ENCODE measurements around the gene ACSL5. TPM values are rescaled to one million over a fixed set of nuclear protein-coding genes. Genes with fewer than 3 reads are reported as not detected.
"Not testable (repeated sequence)": the region's sequence is repeated elsewhere in the genome, so short reads cannot be mapped to it uniquely, and the experiment has no call there.

ACSL5 gene
- total RNA-seq, 2 experiments from 2014 or later: 25.3 to 25.4 TPM

- Histone ChIP-seq H3K4me1 (ENCODE audit: insufficient read depth, low read length, poor library complexity, severe bottlenecking) (peaks cover 8% of the 10 kb centered on the region), H3K27ac (ENCODE audit: low read depth, low read length, poor library complexity, severe bottlenecking) (no peak overlapping the region), H4K20me1 (ENCODE audit: insufficient read depth, low read length) (no peaks in the 10 kb centered on the region), H2AFZ (ENCODE audit: low read length) (no peak overlapping the region), H3K4me3 (ENCODE audit: low read depth, low read length, poor library complexity, severe bottlenecking) (no peak overlapping the region), H3K9me2 (ENCODE audit: insufficient read depth, low read length) (no peaks in the 10 kb centered on the region; the same call in 1 of the 2 replicates), H3K4me2 (ENCODE audit: low read length) (no peak overlapping the region), H3K36me3 (ENCODE audit: insufficient read depth, low read length) (peaks cover 19% of the 10 kb centered on the region), H3K79me2 (ENCODE audit: insufficient read depth, low read depth, low read length) (peaks cover 5% of the 10 kb centered on the region; the same call in 1 of the 2 replicates), H3K9me3 (ENCODE audit: low read length) (no peaks in the 10 kb centered on the region)
- intact Hi-C loops (cut with micrococcal nuclease; ENCODE audit: unreplicated experiment): no loop called here
- TF ChIP-seq EZH2phosphoT487 (IDR thresholded peaks at IDR 0.05; ENCODE audit: borderline replicate concordance, low read depth, low read length): no peak
- no peak for TF ChIP-seq CTCF (conservative IDR thresholded peaks at IDR 0.05; ENCODE audit: low read length)
- ChIA-PET CTCF (ENCODE audit: unreplicated experiment) (interaction anchor here (1.6 kb wide), 1 partner anchor 9 kb away, joined by 4 read pairs; no protein-coding TSS in a partner anchor), POLR2A (interaction anchor here (0.7 to 1.1 kb wide), 3 partner anchors 10 to 75 kb away, joined by 3 to 5 read pairs (median 4); no protein-coding TSS in a partner anchor)
- no TSS peak for BruUV-seq (replicated peaks)
- DNase-seq (ENCODE audit: low spot score): no peak
These were observed 11.3 kb downstream of the ACSL5 start for GRCh38 chr10:112385201-112385600.

GRCh38 chr10:112388056-112388455 is 14.1 kb downstream of the ACSL5 start:
- intact Hi-C loops (cut with micrococcal nuclease; ENCODE audit: unreplicated experiment); H3K4me3 ChIP-seq (ENCODE audit: low read depth, low read length, poor library complexity, severe bottlenecking); H3K4me1 ChIP-seq (ENCODE audit: insufficient read depth, low read length, poor library complexity, severe bottlenecking); H4K20me1 ChIP-seq (ENCODE audit: insufficient read depth, low read length); BruUV-seq (replicated peaks); DNase-seq (ENCODE audit: low spot score); H3K9me2 ChIP-seq (ENCODE audit: insufficient read depth, low read length); H2AFZ ChIP-seq (ENCODE audit: low read length); H3K27ac ChIP-seq (ENCODE audit: low read depth, low read length, poor library complexity, severe bottlenecking); H3K79me2 ChIP-seq (ENCODE audit: insufficient read depth, low read depth, low read length); H3K4me2 ChIP-seq (ENCODE audit: low read length); CTCF ChIA-PET (ENCODE audit: unreplicated experiment); H3K36me3 ChIP-seq (ENCODE audit: insufficient read depth, low read length); H3K9me3 ChIP-seq (ENCODE audit: low read length): not testable (repeated sequence)
- POLR2A ChIA-PET: interaction anchor here (1.2 to 1.3 kb wide), 3 partner anchors 23 to 37 kb away, joined by 3 to 8 read pairs (median 3); no protein-coding TSS in a partner anchor

- no peak for DNase-seq (ENCODE audit: low spot score)
- H3K4me1 ChIP-seq (ENCODE audit: insufficient read depth, low read length, poor library complexity, severe bottlenecking): peaks cover 8% of the 10 kb centered on the region
- no peak overlapping the region for H3K4me3 ChIP-seq (ENCODE audit: low read depth, low read length, poor library complexity, severe bottlenecking)
- H2AFZ ChIP-seq (ENCODE audit: low read length): no peak overlapping the region
- ChIA-PET POLR2A (interaction anchor here (0.6 to 1.3 kb wide), 2 partner anchors 36 to 1447 kb away, joined by 4 to 8 read pairs; no protein-coding TSS in a partner anchor), CTCF (ENCODE audit: unreplicated experiment) (no interaction called here)
- H3K9me3 ChIP-seq (ENCODE audit: low read length): no peaks in the 10 kb centered on the region
- H3K27ac ChIP-seq (ENCODE audit: low read depth, low read length, poor library complexity, severe bottlenecking): no peak overlapping the region
- H3K4me2 ChIP-seq (ENCODE audit: low read length): no peak overlapping the region
- intact Hi-C loops (cut with micrococcal nuclease; ENCODE audit: unreplicated experiment): no loop called here
- no peaks in the 10 kb centered on the region for H4K20me1 ChIP-seq (ENCODE audit: insufficient read depth, low read length)
- H3K79me2 ChIP-seq (ENCODE audit: insufficient read depth, low read depth, low read length): peaks cover 5% of the 10 kb centered on the region; the same call in 1 of the 2 replicates
- TF ChIP-seq EZH2phosphoT487 (IDR thresholded peaks at IDR 0.05; ENCODE audit: borderline replicate concordance, low read depth, low read length) (no peak), CTCF (conservative IDR thresholded peaks at IDR 0.05; ENCODE audit: low read length) (no peak)
- no TSS peak for BruUV-seq (replicated peaks)
- H3K36me3 ChIP-seq (ENCODE audit: insufficient read depth, low read length): no peaks in the 10 kb centered on the region
- no peaks in the 10 kb centered on the region; the same call in 1 of the 2 replicates for H3K9me2 ChIP-seq (ENCODE audit: insufficient read depth, low read length)
These were observed 14.6 kb downstream of the ACSL5 start for GRCh38 chr10:112388548-112388947.

Measured in OCI-LY7 (cell line).